ENCODE results near the gene TMC5.

Gene TMC5

DNA sequence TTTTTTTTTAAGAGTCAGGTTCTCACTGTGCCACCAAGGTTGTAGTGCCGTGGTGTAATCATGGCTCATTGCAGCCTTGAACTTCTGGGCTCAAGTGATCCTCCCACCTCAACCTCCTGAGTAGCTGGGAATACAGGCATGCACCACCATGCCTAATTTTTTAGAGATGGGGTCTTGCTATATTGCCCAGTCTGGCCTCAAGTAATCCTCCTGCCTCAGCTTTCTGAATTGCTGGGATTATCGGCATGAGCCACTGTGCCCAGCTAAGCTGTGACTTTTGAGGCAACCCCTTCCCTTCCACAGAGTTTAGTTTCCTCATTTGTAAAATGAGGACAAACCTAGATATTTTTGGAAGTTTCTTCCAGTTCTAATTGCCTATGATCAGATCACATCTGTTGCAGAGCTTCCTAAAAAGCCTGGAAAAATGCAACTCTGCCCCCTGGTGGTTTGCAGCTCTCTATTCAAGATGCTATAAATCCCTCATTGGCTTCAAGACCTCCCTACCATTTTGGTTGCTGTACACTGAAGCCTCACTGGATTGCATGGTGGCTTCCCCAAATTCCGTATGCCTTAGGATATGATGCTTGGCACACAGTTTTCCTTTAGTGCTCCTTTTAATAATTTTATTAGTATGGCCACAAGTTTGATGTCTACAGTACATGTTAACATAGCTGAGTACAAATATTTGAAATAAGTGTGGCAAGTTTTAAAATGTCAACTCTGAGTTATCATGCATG is 84.9 kb downstream of the TMC5 start:
- TF ChIP-seq GATA2 (IDR thresholded peaks at IDR 0.05; ENCODE audit: low read depth, low read length) (no peak), GATA3 (IDR thresholded peaks at IDR 0.05; ENCODE audit: low read depth, low read length) (no peak)

DNA sequence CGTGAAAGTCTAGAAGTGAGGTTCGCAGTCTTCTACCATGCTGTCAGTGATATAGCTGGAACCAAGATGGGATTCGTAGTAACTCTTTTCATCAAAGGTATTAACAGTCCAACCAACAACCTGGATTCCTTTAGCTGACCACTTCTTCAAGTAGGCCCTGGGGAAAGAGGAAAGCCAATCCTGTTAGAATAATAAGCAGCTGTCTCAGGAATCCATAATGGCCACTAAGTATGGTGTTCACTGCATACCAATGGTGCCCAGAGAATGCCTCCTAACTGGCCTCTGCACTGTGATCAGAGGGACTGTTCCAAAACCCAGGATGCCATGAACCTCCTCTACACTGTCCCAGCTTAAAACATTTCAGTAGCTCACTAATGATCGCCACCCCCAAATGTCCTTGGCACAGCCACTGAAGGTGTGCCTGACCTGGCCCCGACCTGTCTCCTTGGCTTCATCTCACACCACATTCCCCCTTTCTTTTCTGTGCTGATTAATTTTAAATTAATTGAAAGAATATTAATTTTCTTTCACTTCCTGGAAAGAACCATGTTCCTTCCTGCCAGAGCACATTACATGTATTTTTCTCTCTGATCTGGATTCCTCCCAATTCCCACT is 85.9 kb downstream of the TMC5 start:
- TF ChIP-seq GATA2 (IDR thresholded peaks at IDR 0.05; ENCODE audit: low read depth, low read length), result no peak
- TF ChIP-seq GATA3 (IDR thresholded peaks at IDR 0.05; ENCODE audit: low read depth, low read length), result no peak

- no peak for TF ChIP-seq GATA2 (IDR thresholded peaks at IDR 0.05; ENCODE audit: low read depth, low read length)
- no peak for TF ChIP-seq GATA3 (IDR thresholded peaks at IDR 0.05; ENCODE audit: low read depth, low read length)
Measured at GRCh38 chr16:19505600-19506303, 88.1 kb downstream of the TMC5 start.

DNA sequence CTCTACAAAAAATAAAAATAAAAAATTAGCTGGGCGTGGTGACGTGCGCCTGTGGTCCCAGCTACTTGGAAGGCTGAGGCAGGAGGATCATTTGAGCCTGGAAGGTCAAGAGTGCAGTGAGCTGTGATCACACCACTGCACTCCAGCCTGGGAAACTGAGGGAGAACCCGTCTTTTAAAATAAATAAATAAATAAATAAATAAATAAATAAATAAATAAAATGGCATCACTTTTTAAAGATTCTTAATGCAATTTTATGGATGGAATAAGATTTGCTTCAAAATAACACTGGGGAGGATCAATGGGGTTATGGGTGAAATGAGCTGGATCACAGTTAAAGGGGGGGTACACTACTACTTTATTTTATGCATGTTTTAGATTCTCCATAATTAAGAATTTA is 89.3 kb downstream of the TMC5 start:
- TF ChIP-seq GATA2 (IDR thresholded peaks at IDR 0.05; ENCODE audit: low read depth, low read length), result no peak
- TF ChIP-seq GATA3 (IDR thresholded peaks at IDR 0.05; ENCODE audit: low read depth, low read length), result no peak

DNA sequence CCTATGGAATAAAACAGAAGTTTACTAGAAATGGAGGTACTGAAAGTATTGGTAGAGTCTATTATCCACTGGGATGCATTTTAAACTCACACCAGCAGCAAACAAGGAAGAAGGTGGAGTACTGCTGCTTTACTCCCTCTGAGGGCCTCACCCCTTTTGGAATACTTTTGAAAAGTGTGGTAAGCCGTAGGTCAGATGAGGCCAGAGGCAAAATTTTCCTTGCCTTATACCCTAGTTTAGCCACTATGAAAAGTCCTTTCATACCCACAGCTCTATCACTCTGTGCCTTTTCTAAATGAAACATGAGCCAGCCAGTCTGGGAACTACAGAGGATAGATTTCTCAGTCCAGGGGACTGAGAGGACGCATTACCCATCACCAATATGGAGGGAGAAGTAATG is 90.2 kb downstream of the TMC5 start:
- TF ChIP-seq GATA3 (IDR thresholded peaks at IDR 0.05; ENCODE audit: low read depth, low read length) (no peak), GATA2 (IDR thresholded peaks at IDR 0.05; ENCODE audit: low read depth, low read length) (no peak)

DNA sequence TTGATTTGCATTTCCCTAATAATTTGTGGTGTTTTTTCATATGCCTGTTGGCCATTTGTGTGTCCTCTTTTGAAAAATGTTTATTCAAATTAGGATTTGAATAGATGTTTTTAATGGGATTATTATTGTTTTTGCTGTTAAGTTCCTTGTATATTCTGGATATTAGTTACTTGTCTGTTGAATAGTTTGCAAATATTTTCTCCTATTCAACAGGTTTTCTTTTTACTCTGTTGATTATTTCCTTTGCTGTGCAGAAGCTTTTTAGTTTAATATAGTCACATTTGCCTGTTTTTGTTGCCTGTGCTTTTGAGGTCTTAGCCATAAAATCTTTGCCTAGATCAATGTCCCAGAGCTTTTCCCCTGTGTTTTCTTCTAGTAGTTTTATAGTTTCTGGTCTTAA is 94.6 kb downstream of the TMC5 start:
- TF ChIP-seq GATA2 (IDR thresholded peaks at IDR 0.05; ENCODE audit: low read depth, low read length) (no peak), GATA3 (IDR thresholded peaks at IDR 0.05; ENCODE audit: low read depth, low read length) (no peak)

GRCh38 chr16:19513377-19514053 is 95.8 kb downstream of the TMC5 start:
- TF ChIP-seq GATA2 (IDR thresholded peaks at IDR 0.05; ENCODE audit: low read depth, low read length) (no peak), GATA3 (IDR thresholded peaks at IDR 0.05; ENCODE audit: low read depth, low read length) (no peak)

DNA sequence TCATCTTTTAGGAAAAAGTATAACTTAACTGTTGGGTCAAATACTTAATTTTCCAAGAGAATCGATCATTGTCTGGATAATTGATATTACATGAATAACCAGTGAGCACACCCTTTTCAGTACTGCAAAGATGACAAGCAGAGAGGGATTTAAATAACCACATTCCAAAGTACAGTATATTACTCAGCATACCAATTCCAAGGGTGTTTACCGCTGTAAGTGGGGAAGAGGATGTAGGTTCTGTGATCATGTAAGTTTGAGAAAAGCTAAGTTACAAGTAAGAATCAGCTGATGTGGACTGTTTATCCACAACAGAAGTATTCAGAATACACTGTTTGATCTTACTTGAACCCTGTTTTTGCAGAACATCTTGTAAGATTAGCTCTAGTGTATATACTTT is 98.1 kb downstream of the TMC5 start:
- no peak for TF ChIP-seq GATA3 (IDR thresholded peaks at IDR 0.05; ENCODE audit: low read depth, low read length)
- no peak for TF ChIP-seq GATA2 (IDR thresholded peaks at IDR 0.05; ENCODE audit: low read depth, low read length)

- TF ChIP-seq GATA3 (IDR thresholded peaks at IDR 0.05; ENCODE audit: low read depth, low read length) (no peak), GATA2 (IDR thresholded peaks at IDR 0.05; ENCODE audit: low read depth, low read length) (no peak)
Measured at GRCh38 chr16:19517424-19518089, 99.9 kb downstream of the TMC5 start.

DNA sequence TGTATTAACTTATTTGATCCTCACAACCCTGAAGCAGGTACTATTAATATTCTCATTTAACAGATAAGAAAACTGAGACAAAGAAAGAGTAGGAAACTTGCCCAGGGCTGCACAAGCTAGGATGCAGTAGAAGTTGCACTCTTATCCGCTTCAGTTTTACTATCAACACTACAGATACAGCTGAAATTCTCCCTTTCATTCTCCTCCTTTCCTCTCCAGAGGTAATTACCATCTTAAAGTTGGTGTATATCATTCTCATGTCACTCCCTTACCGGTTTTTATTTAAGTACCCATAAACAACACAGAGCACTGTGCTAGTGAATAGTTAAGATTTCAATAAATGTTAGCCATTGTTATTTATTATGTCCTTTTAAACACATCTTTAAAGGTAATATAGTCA is 100.7 kb downstream of the TMC5 start:
- TF ChIP-seq GATA3 (IDR thresholded peaks at IDR 0.05; ENCODE audit: low read depth, low read length) (no peak), GATA2 (IDR thresholded peaks at IDR 0.05; ENCODE audit: low read depth, low read length) (no peak)

DNA sequence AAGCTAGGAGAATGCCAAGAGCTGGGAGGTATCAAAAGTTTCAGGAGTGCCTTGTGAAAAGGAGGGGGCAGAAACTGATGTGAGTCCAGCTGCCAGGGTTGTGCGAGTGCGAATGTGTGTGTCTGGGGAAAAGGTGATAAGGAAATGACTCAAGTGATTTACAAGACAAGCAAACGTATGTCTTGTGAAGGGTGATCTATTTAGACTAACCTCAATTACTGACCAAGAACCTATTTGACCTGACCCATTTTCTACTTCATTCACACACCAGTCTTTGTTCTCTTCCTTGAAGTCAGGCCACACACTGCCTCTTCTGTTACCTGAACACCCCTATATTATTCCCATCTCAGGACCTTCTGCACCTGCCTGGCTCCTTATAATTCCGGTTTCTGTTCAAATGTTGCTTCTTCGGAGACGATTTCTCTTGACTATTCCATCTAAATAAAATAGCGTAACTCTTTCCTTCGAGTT is 103.2 kb downstream of the TMC5 start:
- TF ChIP-seq GATA2 (IDR thresholded peaks at IDR 0.05; ENCODE audit: low read depth, low read length) (no peak), GATA3 (IDR thresholded peaks at IDR 0.05; ENCODE audit: low read depth, low read length) (no peak)

GRCh38 chr16:19521471-19522396 is 104.1 kb downstream of the TMC5 start, which contains the start of gene GDE1:
GDE1 (minus strand) TSS chr16:19522098; CDS start chr16:19521964, 134 bp downstream.
- TF ChIP-seq GATA3 (IDR thresholded peaks at IDR 0.05; ENCODE audit: low read depth, low read length), result no peak

- TF ChIP-seq GATA3 (IDR thresholded peaks at IDR 0.05; ENCODE audit: low read depth, low read length), result no peak
- TF ChIP-seq GATA2 (IDR thresholded peaks at IDR 0.05; ENCODE audit: low read depth, low read length), result no peak
Measured at GRCh38 chr16:19522397-19522732, 104.7 kb downstream of the TMC5 start.

All from SH-SY5Y (cell line).